Measurements from ENCODE around the gene CCDC154.

GRCh38 chr16:1487395-1488053 lies 43.2 kb upstream of the CCDC154 start:
- no peak for TF ChIP-seq ZNF350 (tag by site-specific recombination; IDR thresholded peaks at IDR 0.05)
- TF ChIP-seq, protein P1, sequence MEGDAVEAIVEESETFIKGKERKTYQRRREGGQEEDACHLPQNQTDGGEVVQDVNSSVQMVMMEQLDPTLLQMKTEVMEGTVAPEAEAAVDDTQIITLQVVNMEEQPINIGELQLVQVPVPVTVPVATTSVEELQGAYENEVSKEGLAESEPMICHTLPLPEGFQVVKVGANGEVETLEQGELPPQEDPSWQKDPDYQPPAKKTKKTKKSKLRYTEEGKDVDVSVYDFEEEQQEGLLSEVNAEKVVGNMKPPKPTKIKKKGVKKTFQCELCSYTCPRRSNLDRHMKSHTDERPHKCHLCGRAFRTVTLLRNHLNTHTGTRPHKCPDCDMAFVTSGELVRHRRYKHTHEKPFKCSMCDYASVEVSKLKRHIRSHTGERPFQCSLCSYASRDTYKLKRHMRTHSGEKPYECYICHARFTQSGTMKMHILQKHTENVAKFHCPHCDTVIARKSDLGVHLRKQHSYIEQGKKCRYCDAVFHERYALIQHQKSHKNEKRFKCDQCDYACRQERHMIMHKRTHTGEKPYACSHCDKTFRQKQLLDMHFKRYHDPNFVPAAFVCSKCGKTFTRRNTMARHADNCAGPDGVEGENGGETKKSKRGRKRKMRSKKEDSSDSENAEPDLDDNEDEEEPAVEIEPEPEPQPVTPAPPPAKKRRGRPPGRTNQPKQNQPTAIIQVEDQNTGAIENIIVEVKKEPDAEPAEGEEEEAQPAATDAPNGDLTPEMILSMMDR (tag by site-specific recombination; IDR thresholded peaks at IDR 0.05) = no peak
- TF ChIP-seq, protein P2, sequence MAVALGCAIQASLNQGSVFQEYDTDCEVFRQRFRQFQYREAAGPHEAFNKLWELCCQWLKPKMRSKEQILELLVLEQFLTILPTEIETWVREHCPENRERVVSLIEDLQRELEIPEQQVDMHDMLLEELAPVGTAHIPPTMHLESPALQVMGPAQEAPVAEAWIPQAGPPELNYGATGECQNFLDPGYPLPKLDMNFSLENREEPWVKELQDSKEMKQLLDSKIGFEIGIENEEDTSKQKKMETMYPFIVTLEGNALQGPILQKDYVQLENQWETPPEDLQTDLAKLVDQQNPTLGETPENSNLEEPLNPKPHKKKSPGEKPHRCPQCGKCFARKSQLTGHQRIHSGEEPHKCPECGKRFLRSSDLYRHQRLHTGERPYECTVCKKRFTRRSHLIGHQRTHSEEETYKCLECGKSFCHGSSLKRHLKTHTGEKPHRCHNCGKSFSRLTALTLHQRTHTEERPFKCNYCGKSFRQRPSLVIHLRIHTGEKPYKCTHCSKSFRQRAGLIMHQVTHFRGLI (tag by site-specific recombination; IDR thresholded peaks at IDR 0.05) = no peak
- TF ChIP-seq ZNF239 (tag by site-specific recombination; IDR thresholded peaks at IDR 0.05) = no peak
- TF ChIP-seq ZNF311 (tag by site-specific recombination; IDR thresholded peaks at IDR 0.05; ENCODE audit: borderline replicate concordance) = no peak
- TF ChIP-seq ZEB2 (tag by site-specific recombination; IDR thresholded peaks at IDR 0.05) = no peak
- no peak for TF ChIP-seq ZNF132 (tag by site-specific recombination; IDR thresholded peaks at IDR 0.05; ENCODE audit: borderline replicate concordance)
- no peak for TF ChIP-seq ZNF292 (tag by site-specific recombination; IDR thresholded peaks at IDR 0.05; ENCODE audit: borderline replicate concordance, low read depth)
- no peak for TF ChIP-seq GLI4 (tag by site-specific recombination; IDR thresholded peaks at IDR 0.05)
- no peak for TF ChIP-seq ZBTB7A (tag by site-specific recombination; IDR thresholded peaks at IDR 0.05; ENCODE audit: low read depth)

All from HEK293 (cell line).